ENCODE data around the gene RPA1. TPM values are rescaled to one million over a fixed set of nuclear protein-coding genes. Genes with fewer than 3 reads are reported as not detected.
A peak's percentile ranks its signal among the peaks of the same experiment; 100 is the strongest.

The RPA1 gene
- polyA plus RNA-seq, 1 donor from 2014 or later: 8.4 TPM

GRCh38 chr17:1930337-1930645 lies 100.5 kb downstream of the RPA1 start:
- peak overlapping the region; percentile 19 for H2AFZ ChIP-seq (ENCODE audit: low read depth, low read length)
- no peaks in the 10 kb centered on the region for H3K79me2 ChIP-seq (replicated peaks; ENCODE audit: insufficient read depth, low read length)
- no peaks in the 10 kb centered on the region for H3K36me3 ChIP-seq (ENCODE audit: insufficient read depth, low read length)
- TF ChIP-seq MXI1 (conservative IDR thresholded peaks at IDR 0.05; ENCODE audit: poor library complexity, severe bottlenecking): no peak
- peak; percentile 17 for TF ChIP-seq REST (IDR thresholded peaks at IDR 0.05; ENCODE audit: borderline replicate concordance)
- TF ChIP-seq CTCF (IDR thresholded peaks at IDR 0.05; ENCODE audit: poor library complexity, severe bottlenecking): no peak
- TF ChIP-seq TAF1 (IDR thresholded peaks at IDR 0.05; ENCODE audit: low read depth): peak; percentile 56
- no peak for TF ChIP-seq SMC3 (conservative IDR thresholded peaks at IDR 0.05; ENCODE audit: poor library complexity)
- no peaks in the 10 kb centered on the region for H3K27me3 ChIP-seq (ENCODE audit: insufficient read depth, low read depth, low read length)
- H3K9me2 ChIP-seq (ENCODE audit: insufficient read depth, low read length): no peaks in the 10 kb centered on the region
- H3K4me3 ChIP-seq (ENCODE audit: low read length): peak overlapping the region; percentile 47
- no peaks in the 10 kb centered on the region for H3F3A ChIP-seq (ENCODE audit: insufficient read depth, low read length, poor library complexity, severe bottlenecking)
- peak overlapping the region; percentile 75 for H3K27ac ChIP-seq (ENCODE audit: low read length)
- no peaks in the 10 kb centered on the region for H3K9me3 ChIP-seq (ENCODE audit: low read length)
- H3K4me2 ChIP-seq (ENCODE audit: low read length): peak overlapping the region; percentile 65
- H4K20me1 ChIP-seq (ENCODE audit: insufficient read depth): no peaks in the 10 kb centered on the region
- peak overlapping the region; percentile 57 for H3K9ac ChIP-seq (ENCODE audit: low read length)

- H3K9me2 ChIP-seq (ENCODE audit: insufficient read depth, low read length): no peaks in the 10 kb centered on the region
- H3K27me3 ChIP-seq (ENCODE audit: insufficient read depth, low read depth, low read length): no peaks in the 10 kb centered on the region
- H2AFZ ChIP-seq (ENCODE audit: low read depth, low read length): no peak overlapping the region
- TF ChIP-seq EZH2 (IDR thresholded peaks at IDR 0.05; ENCODE audit: borderline replicate concordance, insufficient read depth, low read length, poor library complexity, severe bottlenecking) (no peak), REST (IDR thresholded peaks at IDR 0.05; ENCODE audit: borderline replicate concordance) (peak; percentile 44)
- no peaks in the 10 kb centered on the region for H3K9me3 ChIP-seq (ENCODE audit: low read length)
- H4K20me1 ChIP-seq (ENCODE audit: insufficient read depth): no peaks in the 10 kb centered on the region
- no peak overlapping the region for H3K4me3 ChIP-seq (ENCODE audit: low read length)
- no peaks in the 10 kb centered on the region for H3F3A ChIP-seq (ENCODE audit: insufficient read depth, low read length, poor library complexity, severe bottlenecking)
- no peak overlapping the region for H3K27ac ChIP-seq (ENCODE audit: low read length)
- H3K9ac ChIP-seq (ENCODE audit: low read length): no peak overlapping the region
- no peaks in the 10 kb centered on the region for H3K36me3 ChIP-seq (ENCODE audit: insufficient read depth, low read length)
- no peak overlapping the region for H3K4me2 ChIP-seq (ENCODE audit: low read length)
- no peaks in the 10 kb centered on the region for H3K79me2 ChIP-seq (replicated peaks; ENCODE audit: insufficient read depth, low read length)
Measured at GRCh38 chr17:1931844-1932579, 102.2 kb downstream of the RPA1 start.

All from neural cell (in vitro differentiated cells).